ENCODE results near the gene AVPI1. TPM values are rescaled to one million over a fixed set of nuclear protein-coding genes. Genes with fewer than 3 reads are reported as not detected.

Gene AVPI1
- total and polyA plus RNA-seq, 12 donors: 13.1 to 158 (median 25.0) TPM

- H3K4me3 ChIP-seq: peak overlapping the region in 1 of 4 donors; percentile 11
- H3K27me3 ChIP-seq: no peaks in the 10 kb centered on the region
- no peaks in the 10 kb centered on the region for H3K36me3 ChIP-seq (replicated peaks in 1 of 2)
- no peaks in the 10 kb centered on the region for H3K9me3 ChIP-seq (replicated peaks in 1 of 3)
- intact Hi-C loops (cut with DNase I): no loop called here
- peak overlapping the region in 1 of 5 donors; percentile 66 for H3K27ac ChIP-seq
- DNase-seq: peak in 6 of 7 donors; percentile 42 to 73 (median 59)
- TF ChIP-seq POLR2A (IDR thresholded peaks at IDR 0.05): no peak
- TF ChIP-seq CTCF (IDR thresholded peaks at IDR 0.05): no peak
- no peaks in the 10 kb centered on the region for H3K4me1 ChIP-seq (replicated peaks in 1 of 2)
- 24 to 39% (median 35%) methylated on average over 7 to 8 of the region's 8 CpGs for WGBS, 4 donors
Measured at GRCh38 chr10:97726636-97727178, 39.7 kb upstream of the AVPI1 start.

GRCh38 chr10:97724341-97724941 lies 37.4 kb upstream of the AVPI1 start:
- Histone ChIP-seq H3K4me3 (no peak overlapping the region), H3K9me3 (replicated peaks in 1 of 3) (no peaks in the 10 kb centered on the region), H3K36me3 (replicated peaks in 1 of 2) (no peaks in the 10 kb centered on the region), H3K27me3 (no peaks in the 10 kb centered on the region), H3K27ac (peak overlapping the region in 1 of 5 donors; percentile 49), H3K4me1 (replicated peaks in 1 of 2) (no peaks in the 10 kb centered on the region)
- DNase-seq: no peak
- 43 to 63% (median 55%) methylated on average over 5 of the region's 5 CpGs for WGBS, 4 donors
- intact Hi-C loops (cut with DNase I): no loop called here
- TF ChIP-seq POLR2A (IDR thresholded peaks at IDR 0.05) (no peak), CTCF (IDR thresholded peaks at IDR 0.05) (no peak)

DNA sequence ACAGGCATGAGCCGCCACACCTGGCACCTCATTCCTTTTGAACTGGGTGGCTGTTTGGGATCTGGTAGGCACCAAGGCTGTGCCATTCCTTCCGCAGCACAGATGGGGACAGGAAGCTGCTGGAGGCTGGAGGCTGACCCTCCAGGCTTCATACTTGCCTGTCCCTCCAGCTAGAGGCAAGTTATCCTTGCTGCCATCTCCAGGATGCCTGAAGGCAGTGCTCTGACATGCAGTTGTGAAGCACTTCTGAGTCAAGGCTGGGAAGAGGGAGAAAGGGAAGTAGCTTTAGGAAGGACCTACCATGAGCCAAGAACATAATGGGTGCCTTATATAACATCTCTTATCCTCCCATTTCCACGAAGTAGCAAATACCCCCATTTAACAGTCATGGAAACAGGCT lies 36.0 kb upstream of the AVPI1 start:
- Histone ChIP-seq H3K36me3 (replicated peaks in 1 of 2) (peaks cover 0 to 2% of the 10 kb centered on the region in 2 donors), H3K4me1 (replicated peaks in 1 of 2) (peaks cover 0 to 7% of the 10 kb centered on the region in 2 donors), H3K27ac (no peak overlapping the region), H3K9me3 (replicated peaks in 1 of 3) (no peaks in the 10 kb centered on the region), H3K4me3 (no peak overlapping the region), H3K27me3 (no peaks in the 10 kb centered on the region)
- WGBS, 4 donors: 80 to 93% (median 80%) methylated on average over 1 to 3 of the region's 3 CpGs
- no peak for TF ChIP-seq POLR2A (IDR thresholded peaks at IDR 0.05)
- no peak for TF ChIP-seq CTCF (IDR thresholded peaks at IDR 0.05)
- DNase-seq: no peak
- intact Hi-C loops (cut with DNase I): no loop called here

DNA sequence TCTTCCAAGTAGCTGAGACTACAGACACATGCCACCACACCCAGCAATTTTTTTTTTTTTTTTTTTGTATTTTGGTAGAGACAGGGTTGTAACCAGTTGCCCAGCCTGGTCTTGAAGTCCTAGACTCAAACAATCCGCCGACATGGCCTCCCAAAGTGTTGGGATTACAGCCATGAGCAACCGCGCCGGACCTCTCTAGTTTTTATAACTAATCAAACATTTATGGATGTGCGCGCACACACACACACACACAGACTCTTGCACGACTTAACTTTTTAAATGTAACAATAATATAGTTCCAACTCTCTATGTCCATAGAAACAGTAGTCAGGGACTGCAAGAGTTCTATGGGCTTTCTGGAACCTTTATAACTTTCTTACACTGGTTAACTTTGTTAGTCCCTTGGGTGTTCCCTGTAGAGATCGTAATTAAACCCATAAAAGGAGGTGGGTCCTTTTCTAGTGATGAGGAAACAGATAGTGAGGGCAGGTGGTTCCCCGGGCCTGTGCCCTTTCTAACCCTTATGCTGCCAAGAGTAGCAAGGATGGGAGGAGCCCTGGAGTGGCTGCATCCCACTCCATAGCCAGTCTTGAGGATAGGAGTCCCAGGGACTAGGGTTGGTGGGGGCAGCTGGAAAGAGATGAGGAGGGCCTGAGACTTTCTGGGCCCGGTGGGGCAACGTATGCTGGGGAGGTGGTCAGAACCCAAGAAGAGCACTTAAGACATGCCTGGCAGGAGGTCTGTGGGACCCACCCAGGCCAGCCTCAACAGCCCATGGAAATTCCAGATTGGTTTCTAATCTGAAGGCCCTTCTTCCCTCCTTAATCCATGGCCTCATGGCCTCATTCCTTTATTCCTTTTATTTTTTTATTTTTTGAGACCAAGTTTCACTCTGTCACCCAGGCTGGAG lies 35.1 kb upstream of the AVPI1 start:
- H3K9me3 ChIP-seq (replicated peaks in 1 of 3): no peaks in the 10 kb centered on the region
- H3K36me3 ChIP-seq (replicated peaks in 1 of 2): peaks cover 0 to 9% of the 10 kb centered on the region in 2 donors
- H3K4me1 ChIP-seq (replicated peaks in 1 of 2): peaks cover 0 to 7% of the 10 kb centered on the region in 2 donors
- H3K27ac ChIP-seq: no peak overlapping the region
- intact Hi-C loops (cut with DNase I): no loop called here
- H3K4me3 ChIP-seq: no peak overlapping the region
- DNase-seq: no peak
- no peak for TF ChIP-seq POLR2A (IDR thresholded peaks at IDR 0.05)
- no peak for TF ChIP-seq CTCF (IDR thresholded peaks at IDR 0.05)
- 69 to 81% (median 79%) methylated on average over 10 to 12 of the region's 12 CpGs for WGBS, 4 donors
- H3K27me3 ChIP-seq: no peaks in the 10 kb centered on the region
